A204.1 (cell line): ENCODE results near the gene SIL1.
"Not testable (repeated sequence)": the region's sequence is repeated elsewhere in the genome, so short reads cannot be mapped to it uniquely, and the experiment has no call there.

Experiments
- FAIRE-seq: peaks from 2 replicates; lab custom pipeline; 2012; peaks lifted over from hg19 to GRCh38; lab: Jason Lieb, UNC

The SIL1 gene

GRCh38 chr5:139138809-139139208 is 59.4 kb downstream of the SIL1 start:
- FAIRE-seq, result no peak

GRCh38 chr5:139138109-139138508 is 60.1 kb downstream of the SIL1 start:
- FAIRE-seq, result no peak

- FAIRE-seq, result no peak
Observed at GRCh38 chr5:139137697-139138096, 60.5 kb downstream of the SIL1 start.

GRCh38 chr5:139134906-139135305 is 63.3 kb downstream of the SIL1 start:
- FAIRE-seq, result no peak

- FAIRE-seq, result no peak
Observed at GRCh38 chr5:139133282-139133681, 64.9 kb downstream of the SIL1 start.

- FAIRE-seq, result no peak
Observed at GRCh38 chr5:139132515-139132914, 65.7 kb downstream of the SIL1 start.

- FAIRE-seq, result no peak
Observed at GRCh38 chr5:139131921-139132432, 66.2 kb downstream of the SIL1 start.

- FAIRE-seq, result no peak
Observed at GRCh38 chr5:139131465-139131864, 66.7 kb downstream of the SIL1 start.

- FAIRE-seq, result no peak
Observed at GRCh38 chr5:139131062-139131461, 67.1 kb downstream of the SIL1 start.

GRCh38 chr5:139130214-139130613 is 68.0 kb downstream of the SIL1 start:
- no peak for FAIRE-seq

- FAIRE-seq, result no peak
Observed at GRCh38 chr5:139126711-139127111, 71.5 kb downstream of the SIL1 start.

- FAIRE-seq, result no peak
Observed at GRCh38 chr5:139125991-139126390, 72.2 kb downstream of the SIL1 start.

- FAIRE-seq, result no peak
Observed at GRCh38 chr5:139124774-139125520, 73.2 kb downstream of the SIL1 start.

GRCh38 chr5:139121120-139121519 is 77.0 kb downstream of the SIL1 start:
- no peak for FAIRE-seq

GRCh38 chr5:139120521-139120920 is 77.6 kb downstream of the SIL1 start:
- FAIRE-seq, result no peak

- FAIRE-seq, result no peak
Observed at GRCh38 chr5:139118804-139119203, 79.4 kb downstream of the SIL1 start.

- FAIRE-seq, result no peak
Observed at GRCh38 chr5:139117342-139117884, 80.8 kb downstream of the SIL1 start.

- FAIRE-seq, result no peak
Observed at GRCh38 chr5:139116100-139116655, 82.0 kb downstream of the SIL1 start.

- no peak for FAIRE-seq
Observed at GRCh38 chr5:139113892-139114291, 84.3 kb downstream of the SIL1 start.

GRCh38 chr5:139112362-139112761 is 85.8 kb downstream of the SIL1 start:
- not testable (repeated sequence) for FAIRE-seq

- FAIRE-seq, result no peak
Observed at GRCh38 chr5:139110526-139111168, 87.5 kb downstream of the SIL1 start.

GRCh38 chr5:139108063-139108824 is 89.9 kb downstream of the SIL1 start:
- FAIRE-seq, result no peak
